Measurements from ENCODE around the gene DGLUCY.

The DGLUCY gene

DNA sequence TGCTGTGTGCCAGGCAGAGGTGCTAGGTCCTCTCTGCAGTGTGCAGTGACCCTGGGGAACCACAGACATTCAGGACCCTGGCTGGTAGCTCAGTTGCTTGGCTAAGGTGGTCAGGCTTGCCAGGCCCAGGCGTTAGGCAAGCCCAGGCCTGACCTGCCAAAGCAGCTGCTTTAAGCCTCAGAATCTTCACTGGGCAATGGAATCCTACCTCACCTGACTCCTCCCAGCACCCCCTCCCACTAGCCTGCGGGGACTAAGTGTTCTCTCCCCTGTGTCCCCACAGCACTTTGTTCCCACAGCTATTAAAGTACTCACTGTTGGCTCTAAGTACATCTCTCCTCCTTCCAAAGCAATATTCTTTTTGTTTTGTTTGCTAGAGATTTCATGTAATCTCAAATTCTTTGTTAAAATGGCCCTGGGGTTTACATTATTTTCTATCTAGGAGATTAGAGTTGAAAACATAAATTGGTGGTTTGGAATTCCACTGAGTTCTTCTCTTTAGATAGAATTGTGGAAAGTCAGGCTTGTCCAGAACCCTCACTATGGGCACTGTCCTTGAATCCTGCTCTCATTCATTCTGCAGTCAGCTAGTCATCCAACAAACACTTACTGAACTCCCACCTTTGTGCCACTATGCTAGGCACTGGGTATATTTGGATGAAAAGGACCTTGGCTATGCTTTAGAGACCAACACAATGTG lies 44.4 kb downstream of the DGLUCY start:
- H3K27me3 ChIP-seq (replicated peaks; ENCODE audit: control insufficient read depth, insufficient read depth, low read length): no peaks in the 10 kb centered on the region
- DNase-seq (ENCODE audit: extremely low read depth, insufficient read length): no peak
- TF ChIP-seq, protein P1, sequence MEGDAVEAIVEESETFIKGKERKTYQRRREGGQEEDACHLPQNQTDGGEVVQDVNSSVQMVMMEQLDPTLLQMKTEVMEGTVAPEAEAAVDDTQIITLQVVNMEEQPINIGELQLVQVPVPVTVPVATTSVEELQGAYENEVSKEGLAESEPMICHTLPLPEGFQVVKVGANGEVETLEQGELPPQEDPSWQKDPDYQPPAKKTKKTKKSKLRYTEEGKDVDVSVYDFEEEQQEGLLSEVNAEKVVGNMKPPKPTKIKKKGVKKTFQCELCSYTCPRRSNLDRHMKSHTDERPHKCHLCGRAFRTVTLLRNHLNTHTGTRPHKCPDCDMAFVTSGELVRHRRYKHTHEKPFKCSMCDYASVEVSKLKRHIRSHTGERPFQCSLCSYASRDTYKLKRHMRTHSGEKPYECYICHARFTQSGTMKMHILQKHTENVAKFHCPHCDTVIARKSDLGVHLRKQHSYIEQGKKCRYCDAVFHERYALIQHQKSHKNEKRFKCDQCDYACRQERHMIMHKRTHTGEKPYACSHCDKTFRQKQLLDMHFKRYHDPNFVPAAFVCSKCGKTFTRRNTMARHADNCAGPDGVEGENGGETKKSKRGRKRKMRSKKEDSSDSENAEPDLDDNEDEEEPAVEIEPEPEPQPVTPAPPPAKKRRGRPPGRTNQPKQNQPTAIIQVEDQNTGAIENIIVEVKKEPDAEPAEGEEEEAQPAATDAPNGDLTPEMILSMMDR (IDR thresholded peaks at IDR 0.05; ENCODE audit: insufficient read depth, low read length, poor library complexity, severe bottlenecking): no peak
- H3K36me3 ChIP-seq (ENCODE audit: control insufficient read depth, insufficient read depth, low read length): peaks cover 33% of the 10 kb centered on the region
- H3K4me3 ChIP-seq (replicated peaks; ENCODE audit: low read depth, low read length): no peak overlapping the region

DNA sequence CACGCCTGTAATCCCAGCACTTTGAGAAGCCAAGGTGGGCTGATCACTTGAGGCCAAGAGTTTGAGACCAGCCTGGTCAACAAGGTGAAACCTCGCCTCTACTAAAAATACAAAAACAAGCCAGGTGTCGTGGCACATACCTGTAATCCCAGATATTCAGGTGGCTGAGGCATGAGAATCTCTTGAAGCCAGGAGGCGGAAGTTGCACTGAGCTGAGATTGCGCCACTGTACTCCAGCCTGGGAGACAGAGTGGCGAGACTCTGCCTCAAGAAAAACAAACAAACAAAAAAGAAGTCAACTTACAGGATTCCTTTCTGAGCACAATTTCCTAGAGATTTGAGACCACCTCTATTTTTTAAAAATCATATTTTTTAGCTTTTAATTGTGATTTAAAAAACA lies 45.3 kb downstream of the DGLUCY start:
- no peak overlapping the region for H3K4me3 ChIP-seq (replicated peaks; ENCODE audit: low read depth, low read length)
- no peak for DNase-seq (ENCODE audit: extremely low read depth, insufficient read length)
- peaks cover 35% of the 10 kb centered on the region for H3K36me3 ChIP-seq (ENCODE audit: control insufficient read depth, insufficient read depth, low read length)
- TF ChIP-seq, protein P1 (IDR thresholded peaks at IDR 0.05; ENCODE audit: insufficient read depth, low read length, poor library complexity, severe bottlenecking): no peak
- no peaks in the 10 kb centered on the region for H3K27me3 ChIP-seq (replicated peaks; ENCODE audit: control insufficient read depth, insufficient read depth, low read length)

DNA sequence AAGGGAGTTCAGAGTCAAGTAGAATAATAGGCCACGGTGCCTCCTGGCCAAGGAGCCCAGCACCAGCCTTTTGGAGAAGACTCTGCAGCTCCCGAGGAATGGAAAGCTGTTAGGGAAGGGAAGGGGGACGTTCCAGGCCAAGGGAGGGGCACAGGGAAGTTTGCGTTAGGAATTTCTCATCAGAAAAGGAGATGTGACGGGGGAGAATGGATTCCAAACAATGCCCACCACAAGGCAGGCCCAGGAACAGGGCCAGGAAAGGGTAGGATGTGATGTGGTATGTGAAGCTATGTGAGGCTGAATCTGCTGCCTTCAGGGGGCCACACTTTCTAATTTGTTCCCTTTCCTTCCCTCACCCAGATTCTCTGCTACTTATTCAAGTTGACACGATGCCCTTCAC lies 46.0 kb downstream of the DGLUCY start:
- no peak for DNase-seq (ENCODE audit: extremely low read depth, insufficient read length)
- peaks cover 41% of the 10 kb centered on the region for H3K36me3 ChIP-seq (ENCODE audit: control insufficient read depth, insufficient read depth, low read length)
- H3K27me3 ChIP-seq (replicated peaks; ENCODE audit: control insufficient read depth, insufficient read depth, low read length): no peaks in the 10 kb centered on the region
- no peak overlapping the region for H3K4me3 ChIP-seq (replicated peaks; ENCODE audit: low read depth, low read length)
- TF ChIP-seq, protein P1 (IDR thresholded peaks at IDR 0.05; ENCODE audit: insufficient read depth, low read length, poor library complexity, severe bottlenecking): no peak

DNA sequence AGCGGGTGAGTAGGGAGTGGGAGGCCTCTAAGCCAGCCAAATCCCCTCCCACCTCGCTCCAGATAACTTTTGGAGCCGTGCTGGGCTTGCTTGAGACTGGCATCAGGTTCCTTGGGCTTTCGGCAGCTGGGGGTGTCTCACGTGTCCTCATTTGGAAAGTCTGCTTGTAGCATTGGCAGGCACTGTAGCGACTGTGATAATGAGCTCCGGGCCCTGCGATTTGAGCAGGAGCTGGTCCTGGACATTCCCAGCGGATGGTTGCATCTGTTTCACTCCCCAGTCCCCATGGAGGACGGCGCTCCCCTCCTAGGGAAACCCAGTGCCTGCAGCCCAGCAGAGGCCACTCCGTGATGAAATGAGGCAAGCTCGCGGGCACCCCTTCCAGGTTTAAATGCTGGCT lies 49.4 kb downstream of the DGLUCY start:
- Histone ChIP-seq H3K36me3 (ENCODE audit: control insufficient read depth, insufficient read depth, low read length) (peaks cover 43% of the 10 kb centered on the region), H3K27me3 (replicated peaks; ENCODE audit: control insufficient read depth, insufficient read depth, low read length) (no peaks in the 10 kb centered on the region), H3K4me3 (replicated peaks; ENCODE audit: low read depth, low read length) (no peak overlapping the region)
- DNase-seq (ENCODE audit: extremely low read depth, insufficient read length): no peak
- TF ChIP-seq, protein P1 (IDR thresholded peaks at IDR 0.05; ENCODE audit: insufficient read depth, low read length, poor library complexity, severe bottlenecking): no peak

DNA sequence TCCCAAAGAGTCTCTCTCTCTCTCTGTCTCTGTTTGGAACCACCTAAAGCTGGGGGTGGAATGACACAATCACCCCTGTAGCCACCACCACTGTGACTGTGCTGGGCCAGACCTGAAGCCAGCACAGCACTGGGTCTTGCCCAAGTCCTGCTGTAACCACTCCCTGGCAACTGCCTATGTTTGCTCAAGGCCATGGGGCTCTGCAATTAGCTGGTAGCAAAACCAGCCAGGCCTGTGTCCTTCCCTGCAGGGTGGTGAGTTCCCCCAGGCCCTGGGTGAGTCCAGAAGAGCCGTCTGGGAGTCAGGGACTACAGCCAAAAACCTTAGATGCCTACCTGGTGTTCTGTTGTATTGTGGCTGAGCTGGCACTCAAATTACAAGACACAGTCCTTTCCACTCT lies 50.8 kb downstream of the DGLUCY start:
- DNase-seq (ENCODE audit: extremely low read depth, insufficient read length): no peak
- TF ChIP-seq, protein P1 (IDR thresholded peaks at IDR 0.05; ENCODE audit: insufficient read depth, low read length, poor library complexity, severe bottlenecking): no peak
- Histone ChIP-seq H3K4me3 (replicated peaks; ENCODE audit: low read depth, low read length) (no peak overlapping the region), H3K27me3 (replicated peaks; ENCODE audit: control insufficient read depth, insufficient read depth, low read length) (no peaks in the 10 kb centered on the region), H3K36me3 (ENCODE audit: control insufficient read depth, insufficient read depth, low read length) (peaks cover 41% of the 10 kb centered on the region)

DNA sequence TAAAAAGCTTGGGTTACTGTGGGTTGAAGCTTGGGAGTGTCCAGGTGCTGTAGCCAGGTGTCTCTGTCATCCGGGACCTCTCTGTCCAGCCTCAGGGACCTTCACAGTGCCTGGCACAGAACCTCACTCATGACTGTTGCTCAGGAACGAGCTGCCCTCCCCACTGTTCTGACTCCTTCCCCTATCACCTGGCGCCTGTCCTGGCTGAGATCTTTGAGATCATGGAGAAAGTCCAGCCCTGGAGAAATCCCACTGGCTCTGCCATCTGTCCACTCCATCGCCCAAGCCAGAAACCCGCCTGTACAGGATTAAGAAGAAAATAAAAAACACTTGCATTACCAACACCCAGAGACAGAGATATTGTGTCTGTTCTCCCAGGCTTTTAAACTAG lies 53.5 kb downstream of the DGLUCY start:
- no peaks in the 10 kb centered on the region for H3K27me3 ChIP-seq (replicated peaks; ENCODE audit: control insufficient read depth, insufficient read depth, low read length)
- no peak for DNase-seq (ENCODE audit: extremely low read depth, insufficient read length)
- TF ChIP-seq, protein P1 (IDR thresholded peaks at IDR 0.05; ENCODE audit: insufficient read depth, low read length, poor library complexity, severe bottlenecking): no peak
- no peak overlapping the region for H3K4me3 ChIP-seq (replicated peaks; ENCODE audit: low read depth, low read length)
- H3K36me3 ChIP-seq (ENCODE audit: control insufficient read depth, insufficient read depth, low read length): peaks cover 42% of the 10 kb centered on the region

Measured in GM06990 (cell line).